Ascending aorta (tissue), 2 donors: ENCODE data around the gene COX7A2L. TPM values are rescaled to one million over a fixed set of nuclear protein-coding genes. Genes with fewer than 3 reads are reported as not detected.

Experiments used
- DNase-seq, 2 donors: peaks; one replicate each; pipeline ENCODE4 v3.0.0-alpha.2; 2019; ENCODE audit warnings: low spot score in 2 of 2
- H3K27ac ChIP-seq, 2 donors: fragments of 200-600 bp; sonication (generic); one replicate each; pipeline ENCODE4 v1.5.1; 2016 to 2017; ENCODE audit warnings: mild to moderate bottlenecking in 1 of 2
- H3K27me3 ChIP-seq: fragments of 200-600 bp; sonication (generic); one replicate; pipeline ENCODE4 v1.5.1; 2017
- H3K36me3 ChIP-seq, 2 donors: fragments of 200-600 bp; sonication (generic); one replicate each; pipeline ENCODE4 v1.5.1; 2016
- H3K4me1 ChIP-seq, 2 donors: fragments of 200-600 bp; sonication (generic); one replicate each; pipeline ENCODE4 v1.5.1; 2016 to 2017; ENCODE audit warnings: mild to moderate bottlenecking in 1 of 2
- H3K4me3 ChIP-seq, 2 donors: fragments of 200-600 bp; sonication (generic); one replicate each; pipeline ENCODE4 v1.5.1; 2016 to 2017; ENCODE audit warnings: mild to moderate bottlenecking in 1 of 2
- H3K9me3 ChIP-seq, 2 donors: fragments of 200-600 bp; sonication (generic); one replicate each; pipeline ENCODE4 v1.5.1; 2016
- intact Hi-C: fragments of 100-400 bp; cut with DNase I; formaldehyde crosslinking; loops from one replicate; pipeline ENCODE4 v1.15.1; 2023
- total RNA-seq: library from RNA; depleted of rRNA; stranded (reverse); fragments of >200 nt; gene quantifications from one replicate; pipeline ENCODE4 v1.1.0, GENCODE V29; 2016
- TF ChIP-seq, protein P1 (sequence below), 3 experiments: fragments of 200-600 bp in 2 of 3; fragments of 450-650 bp in 1 of 3; sonication (generic) in 2 of 3; IDR thresholded peaks; one replicate each; pipeline ENCODE4 v1.5.1; 2016 to 2019; ENCODE audit warnings: antibody characterized with exemption in 3 of 3, mild to moderate bottlenecking in 1 of 3, moderate library complexity in 1 of 3

COX7A2L gene
- total RNA-seq, 1 donor from 2014 or later = 35.2 TPM

DNA sequence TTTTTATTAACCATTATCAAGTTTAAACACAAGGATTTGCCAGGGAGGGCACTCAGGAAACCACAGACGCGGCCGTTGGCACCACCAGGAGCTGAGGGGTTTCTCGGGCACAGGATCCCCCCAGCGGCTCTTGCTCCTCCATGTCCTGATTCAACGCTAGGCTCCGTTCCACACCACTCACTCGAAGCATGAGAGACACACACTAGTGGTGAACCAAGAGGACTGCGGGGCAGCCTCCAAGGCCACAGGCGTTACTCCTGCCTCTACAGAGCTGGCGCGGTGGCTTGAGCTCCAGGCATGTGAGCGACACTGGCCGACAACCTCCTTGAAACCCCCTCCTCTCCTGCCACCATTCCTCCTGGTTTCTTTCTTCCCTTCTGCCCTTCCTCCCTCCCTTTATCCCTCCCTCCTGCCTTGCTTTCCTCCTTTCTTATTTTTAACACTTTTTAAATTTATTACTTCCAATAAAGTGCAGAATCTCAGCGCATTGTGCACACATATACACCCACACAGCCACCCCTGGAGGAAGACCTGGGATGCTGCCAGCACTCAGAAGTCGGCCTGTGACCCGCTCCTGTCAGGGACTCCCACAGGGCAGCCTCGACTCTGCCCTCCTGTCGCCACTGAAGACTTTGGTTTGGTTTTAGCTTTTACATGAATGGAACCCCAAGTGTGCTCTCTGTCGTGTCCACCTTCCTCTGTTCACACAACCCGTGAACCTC lies 21.7 kb downstream of the COX7A2L start:
- Histone ChIP-seq H3K4me1 (peaks cover 7 to 15% of the 10 kb centered on the region in 2 donors), H3K4me3 (no peak overlapping the region), H3K27me3 (no peaks in the 10 kb centered on the region), H3K27ac (no peak overlapping the region), H3K36me3 (peaks cover 9 to 29% of the 10 kb centered on the region in 2 donors), H3K9me3 (no peaks in the 10 kb centered on the region)
- intact Hi-C loops = no loop called here
- TF ChIP-seq, protein P1, sequence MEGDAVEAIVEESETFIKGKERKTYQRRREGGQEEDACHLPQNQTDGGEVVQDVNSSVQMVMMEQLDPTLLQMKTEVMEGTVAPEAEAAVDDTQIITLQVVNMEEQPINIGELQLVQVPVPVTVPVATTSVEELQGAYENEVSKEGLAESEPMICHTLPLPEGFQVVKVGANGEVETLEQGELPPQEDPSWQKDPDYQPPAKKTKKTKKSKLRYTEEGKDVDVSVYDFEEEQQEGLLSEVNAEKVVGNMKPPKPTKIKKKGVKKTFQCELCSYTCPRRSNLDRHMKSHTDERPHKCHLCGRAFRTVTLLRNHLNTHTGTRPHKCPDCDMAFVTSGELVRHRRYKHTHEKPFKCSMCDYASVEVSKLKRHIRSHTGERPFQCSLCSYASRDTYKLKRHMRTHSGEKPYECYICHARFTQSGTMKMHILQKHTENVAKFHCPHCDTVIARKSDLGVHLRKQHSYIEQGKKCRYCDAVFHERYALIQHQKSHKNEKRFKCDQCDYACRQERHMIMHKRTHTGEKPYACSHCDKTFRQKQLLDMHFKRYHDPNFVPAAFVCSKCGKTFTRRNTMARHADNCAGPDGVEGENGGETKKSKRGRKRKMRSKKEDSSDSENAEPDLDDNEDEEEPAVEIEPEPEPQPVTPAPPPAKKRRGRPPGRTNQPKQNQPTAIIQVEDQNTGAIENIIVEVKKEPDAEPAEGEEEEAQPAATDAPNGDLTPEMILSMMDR (IDR thresholded peaks at IDR 0.05) = no peak
- DNase-seq = no peak

DNA sequence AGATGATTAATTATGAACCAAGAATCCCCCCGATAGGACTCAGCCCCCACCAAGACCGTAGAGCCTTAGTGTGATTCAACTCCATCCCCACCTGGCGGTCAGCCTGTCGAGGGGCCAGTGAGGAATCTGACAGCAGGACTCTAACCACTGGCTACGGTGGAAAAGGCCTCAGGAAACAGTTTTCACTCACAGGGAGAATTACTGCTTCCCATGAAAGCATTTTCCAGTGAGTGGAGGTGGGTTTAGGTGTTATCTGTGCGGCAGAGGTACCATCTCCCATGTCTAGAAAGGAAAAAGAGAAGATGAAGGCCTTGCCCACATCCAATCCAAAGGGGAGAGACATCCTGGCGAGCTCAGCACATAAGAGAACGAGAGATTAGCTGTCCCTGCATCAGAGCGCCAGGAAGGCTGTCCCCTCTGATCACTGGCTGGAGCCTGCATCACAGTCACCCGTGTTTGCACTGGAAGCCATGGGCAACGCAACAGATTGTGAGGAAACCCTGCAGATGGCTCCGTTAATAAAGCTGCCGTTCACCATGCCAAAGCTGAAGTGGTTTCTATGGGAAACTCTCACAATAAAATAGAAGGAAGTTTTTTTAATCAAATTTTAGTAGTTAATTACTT lies 22.3 kb downstream of the COX7A2L start:
- Histone ChIP-seq H3K4me3 (no peak overlapping the region), H3K27ac (no peak overlapping the region), H3K27me3 (no peaks in the 10 kb centered on the region), H3K4me1 (peaks cover 7 to 15% of the 10 kb centered on the region in 2 donors), H3K9me3 (no peaks in the 10 kb centered on the region), H3K36me3 (peaks cover 13 to 36% of the 10 kb centered on the region in 2 donors)
- intact Hi-C loops = no loop called here
- TF ChIP-seq, protein P1 (IDR thresholded peaks at IDR 0.05) = no peak
- DNase-seq = no peak

- TF ChIP-seq, protein P1 (IDR thresholded peaks at IDR 0.05) = no peak
- DNase-seq = no peak
- H3K27me3 ChIP-seq = no peaks in the 10 kb centered on the region
- no peak overlapping the region for H3K27ac ChIP-seq
- no peak overlapping the region for H3K4me3 ChIP-seq
- intact Hi-C loops = no loop called here
- peaks cover 7 to 14% of the 10 kb centered on the region in 2 donors for H3K4me1 ChIP-seq
- peaks cover 18 to 41% of the 10 kb centered on the region in 2 donors for H3K36me3 ChIP-seq
- no peaks in the 10 kb centered on the region for H3K9me3 ChIP-seq
These were observed 23.0 kb downstream of the COX7A2L start for GRCh38 chr2:42337846-42338566.

DNA sequence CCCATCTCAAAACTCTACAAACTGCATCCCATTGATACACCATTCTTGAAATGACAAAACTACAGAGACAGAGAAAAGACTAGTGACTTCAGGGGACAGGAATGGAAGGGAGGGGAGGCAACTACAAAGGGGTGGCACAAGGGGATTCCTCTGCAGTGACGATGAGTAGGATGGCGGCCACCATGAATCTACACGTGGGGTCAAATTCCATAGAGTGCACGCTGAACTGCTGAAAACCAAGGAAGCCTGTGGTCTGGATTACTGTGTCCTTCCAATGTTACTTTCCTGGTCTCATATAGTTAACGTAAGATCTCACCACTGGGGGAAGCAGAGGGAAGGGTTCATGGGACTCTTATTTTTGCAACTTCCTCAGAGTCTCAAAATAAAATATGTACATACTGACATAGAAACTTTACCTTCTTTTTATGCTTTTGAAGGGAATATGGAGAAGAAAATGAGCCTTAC lies 23.6 kb downstream of the COX7A2L start:
- DNase-seq = no peak
- intact Hi-C loops = no loop called here
- Histone ChIP-seq H3K4me3 (no peak overlapping the region), H3K36me3 (peaks cover 18 to 46% of the 10 kb centered on the region in 2 donors), H3K9me3 (no peaks in the 10 kb centered on the region), H3K27me3 (no peaks in the 10 kb centered on the region), H3K27ac (no peak overlapping the region), H3K4me1 (peaks cover 3 to 8% of the 10 kb centered on the region in 2 donors)
- TF ChIP-seq, protein P1 (IDR thresholded peaks at IDR 0.05) = no peak

DNA sequence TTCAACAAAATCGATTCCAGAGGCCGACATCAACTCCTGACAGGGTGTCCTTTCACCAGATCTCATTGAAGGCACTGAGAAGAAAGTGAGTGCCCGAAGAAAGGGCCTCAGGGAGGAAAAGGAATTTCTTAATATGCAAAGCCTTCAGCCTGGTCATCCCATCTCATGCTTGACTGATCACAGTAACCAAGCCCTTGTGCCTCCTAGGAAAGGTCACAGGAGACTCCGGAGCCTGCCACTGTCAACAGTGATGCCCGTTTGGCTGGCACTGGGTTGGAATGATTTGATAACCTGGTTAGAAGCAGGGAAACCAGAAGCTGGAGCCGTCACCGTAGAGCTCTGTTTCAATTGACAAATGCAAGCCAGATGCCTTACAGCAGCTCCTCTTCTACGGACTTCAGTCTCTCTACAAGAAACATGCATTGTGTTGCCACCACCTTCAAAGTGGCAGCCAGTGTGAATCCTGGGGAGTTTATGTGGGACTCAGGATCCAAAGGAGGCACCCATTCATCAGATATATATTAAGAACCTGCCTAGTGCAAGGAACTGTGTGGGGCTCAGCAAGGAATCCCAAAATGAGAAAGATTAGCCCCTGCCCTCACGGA lies 24.6 kb downstream of the COX7A2L start:
- H3K9me3 ChIP-seq = no peaks in the 10 kb centered on the region
- peaks cover 24 to 56% of the 10 kb centered on the region in 2 donors for H3K36me3 ChIP-seq
- H3K27me3 ChIP-seq = no peaks in the 10 kb centered on the region
- H3K4me3 ChIP-seq = no peak overlapping the region
- intact Hi-C loops = no loop called here
- H3K4me1 ChIP-seq = no peaks in the 10 kb centered on the region
- no peak overlapping the region for H3K27ac ChIP-seq
- no peak for DNase-seq
- TF ChIP-seq, protein P1 (IDR thresholded peaks at IDR 0.05) = no peak
